OCI-LY7 (cell line): ENCODE results near the gene LY6G6D. TPM values are rescaled to one million over a fixed set of nuclear protein-coding genes. Genes with fewer than 3 reads are reported as not detected.

Experiments used
- BruUV-seq: library from RNA; stranded (reverse); fragments of 400-500 nt; replicated peaks from 2 replicates; lab custom pipeline; 2021; lab: Mats Ljungman, UMichigan
- CTCF ChIA-PET: fragments of 300-600 bp; sonication (Branson Sonifier 250); formaldehyde crosslinking; loops from one replicate; lab custom pipeline; 2022; ENCODE audit warnings: antibody characterized with exemption; ENCODE audit not compliant: unreplicated experiment; lab: Charles Lee
- POLR2A ChIA-PET: fragments of 300-600 bp; sonication (Branson Sonifier 250); formaldehyde crosslinking; loops from one replicate; lab custom pipeline; 2022; ENCODE audit warnings: antibody characterized with exemption; lab: Charles Lee
- DNase-seq: peaks from one replicate; pipeline ENCODE4 v3.0.0-alpha.2; 2015; ENCODE audit warnings: low spot score
- H2AFZ ChIP-seq: fragments of 200-600 bp; sonication (generic), shearing (Covaris generic); 2 replicates; pipeline ENCODE4 v1.6.1; 2014; ENCODE audit warnings: mild to moderate bottlenecking, antibody characterized with exemption, low read length, moderate library complexity
- H3K27ac ChIP-seq: fragments of 200-600 bp; sonication (generic); 2 replicates; pipeline ENCODE4 v1.5.1; 2014; ENCODE audit warnings: mixed run types, low read depth, mild to moderate bottlenecking, moderate library complexity, low read length, inconsistent platforms; ENCODE audit not compliant: poor library complexity, severe bottlenecking
- H3K36me3 ChIP-seq: fragments of 200-600 bp; sonication (generic); 2 replicates; pipeline ENCODE4 v1.6.1; 2014; ENCODE audit warnings: mild to moderate bottlenecking, antibody characterized with exemption, low read length, moderate library complexity, mixed read lengths; ENCODE audit not compliant: insufficient read depth
- H3K4me1 ChIP-seq: fragments of 200-600 bp; sonication (generic); 2 replicates; pipeline ENCODE4 v1.5.1; 2014; ENCODE audit warnings: mild to moderate bottlenecking, low read length; ENCODE audit not compliant: insufficient read depth, poor library complexity, severe bottlenecking
- H3K4me2 ChIP-seq: fragments of 200-600 bp; sonication (generic); 2 replicates; pipeline ENCODE4 v1.6.1; 2014; ENCODE audit warnings: mild to moderate bottlenecking, low read length
- H3K4me3 ChIP-seq: fragments of 200-600 bp; sonication (generic); 2 replicates; pipeline ENCODE4 v1.5.1; 2014; ENCODE audit warnings: mild to moderate bottlenecking, low read depth, low read length; ENCODE audit not compliant: poor library complexity, severe bottlenecking
- H3K79me2 ChIP-seq: fragments of 200-600 bp; sonication (generic); 2 replicates; pipeline ENCODE4 v1.6.1; 2016; ENCODE audit warnings: low read depth, mild to moderate bottlenecking, low read length, moderate library complexity, mixed read lengths; ENCODE audit not compliant: insufficient read depth
- H3K9me2 ChIP-seq: fragments of 200-600 bp; sonication (generic); 2 replicates; pipeline ENCODE4 v1.6.1; 2016; ENCODE audit warnings: mild to moderate bottlenecking, low read length, mixed read lengths; ENCODE audit not compliant: insufficient read depth
- H3K9me3 ChIP-seq: fragments of 200-600 bp; sonication (generic); 2 replicates; pipeline ENCODE4 v1.6.1; 2014; ENCODE audit warnings: mild to moderate bottlenecking, mixed run types, low read length, mixed read lengths
- H4K20me1 ChIP-seq: fragments of 200-600 bp; sonication (generic); 2 replicates; pipeline ENCODE4 v1.6.1; 2014; ENCODE audit warnings: mild to moderate bottlenecking, antibody characterized with exemption, low read length, moderate library complexity, mixed read lengths; ENCODE audit not compliant: insufficient read depth
- EZH2phosphoT487 ChIP-seq: fragments of 200-600 bp; sonication (generic); IDR thresholded peaks from 2 replicates; pipeline ENCODE4 v1.6.1; 2018; ENCODE audit warnings: low read depth, borderline replicate concordance, mild to moderate bottlenecking, mixed run types, antibody characterized with exemption, low read length, moderate library complexity, mixed read lengths
- intact Hi-C: fragments of 100-400 bp; cut with micrococcal nuclease; formaldehyde crosslinking; loops from one replicate; pipeline ENCODE4 v1.10.0; 2022; ENCODE audit not compliant: unreplicated experiment
- total RNA-seq, 2 experiments: library from RNA; depleted of rRNA in 1 of 2; stranded (reverse); fragments of >200 nt in 1 of 2; shearing (Covaris generic) in 1 of 2; gene quantifications; 2 replicates each; pipeline ENCODE4 v1.2.3, GENCODE V29; 2014 to 2022
- TF ChIP-seq, protein P1 (sequence below): fragments of 200-600 bp; sonication (generic); conservative IDR thresholded peaks from 2 replicates; pipeline ENCODE4 v1.5.1; 2014; ENCODE audit warnings: mild to moderate bottlenecking, antibody characterized with exemption, low read length, moderate library complexity, mixed read lengths

The LY6G6D gene
- total RNA-seq, 2 experiments from 2014 or later, result not detected

- DNase-seq, result no peak
- H3K9me3 ChIP-seq, result no peaks in the 10 kb centered on the region
- ChIA-PET POLR2A (interaction anchor here (0.7 to 1.3 kb wide), 2 partner anchors 9 to 12 kb away, joined by 3 to 4 read pairs; no protein-coding TSS in a partner anchor), CTCF (no interaction called here)
- H3K4me2 ChIP-seq, result no peak overlapping the region
- H4K20me1 ChIP-seq, result no peaks in the 10 kb centered on the region
- no peaks in the 10 kb centered on the region for H3K4me1 ChIP-seq
- no TSS peak for BruUV-seq
- H3K79me2 ChIP-seq, result no peaks in the 10 kb centered on the region
- peaks cover 31% of the 10 kb centered on the region for H3K36me3 ChIP-seq
- H3K27ac ChIP-seq, result no peak overlapping the region
- H3K4me3 ChIP-seq, result no peak overlapping the region
- TF ChIP-seq, protein P1, sequence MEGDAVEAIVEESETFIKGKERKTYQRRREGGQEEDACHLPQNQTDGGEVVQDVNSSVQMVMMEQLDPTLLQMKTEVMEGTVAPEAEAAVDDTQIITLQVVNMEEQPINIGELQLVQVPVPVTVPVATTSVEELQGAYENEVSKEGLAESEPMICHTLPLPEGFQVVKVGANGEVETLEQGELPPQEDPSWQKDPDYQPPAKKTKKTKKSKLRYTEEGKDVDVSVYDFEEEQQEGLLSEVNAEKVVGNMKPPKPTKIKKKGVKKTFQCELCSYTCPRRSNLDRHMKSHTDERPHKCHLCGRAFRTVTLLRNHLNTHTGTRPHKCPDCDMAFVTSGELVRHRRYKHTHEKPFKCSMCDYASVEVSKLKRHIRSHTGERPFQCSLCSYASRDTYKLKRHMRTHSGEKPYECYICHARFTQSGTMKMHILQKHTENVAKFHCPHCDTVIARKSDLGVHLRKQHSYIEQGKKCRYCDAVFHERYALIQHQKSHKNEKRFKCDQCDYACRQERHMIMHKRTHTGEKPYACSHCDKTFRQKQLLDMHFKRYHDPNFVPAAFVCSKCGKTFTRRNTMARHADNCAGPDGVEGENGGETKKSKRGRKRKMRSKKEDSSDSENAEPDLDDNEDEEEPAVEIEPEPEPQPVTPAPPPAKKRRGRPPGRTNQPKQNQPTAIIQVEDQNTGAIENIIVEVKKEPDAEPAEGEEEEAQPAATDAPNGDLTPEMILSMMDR, result no peak
- TF ChIP-seq EZH2phosphoT487, result no peak
- H3K9me2 ChIP-seq, result no peaks in the 10 kb centered on the region
- intact Hi-C loops, result no loop called here
- no peak overlapping the region for H2AFZ ChIP-seq
Observed at GRCh38 chr6:31750411-31751022, 35.4 kb downstream of the LY6G6D start.

GRCh38 chr6:31752739-31753319, 37.7 kb downstream of the LY6G6D start:
- no peaks in the 10 kb centered on the region for H4K20me1 ChIP-seq
- no peak for DNase-seq
- no peaks in the 10 kb centered on the region for H3K79me2 ChIP-seq
- H3K4me3 ChIP-seq, result no peak overlapping the region
- H3K36me3 ChIP-seq, result peaks cover 19% of the 10 kb centered on the region
- intact Hi-C loops, result no loop called here
- H3K4me1 ChIP-seq, result no peaks in the 10 kb centered on the region
- H3K4me2 ChIP-seq, result no peak overlapping the region
- TF ChIP-seq EZH2phosphoT487, result no peak
- TF ChIP-seq, protein P1, result no peak
- no peaks in the 10 kb centered on the region for H3K9me2 ChIP-seq
- no peak overlapping the region for H3K27ac ChIP-seq
- CTCF ChIA-PET, result no interaction called here
- no peaks in the 10 kb centered on the region for H3K9me3 ChIP-seq
- H2AFZ ChIP-seq, result no peak overlapping the region
- no TSS peak for BruUV-seq
- POLR2A ChIA-PET, result interaction anchor here (0.5 to 1.9 kb wide), 3 partner anchors 12 to 92 kb away, joined by 3 to 9 read pairs (median 6); partner anchors contain the start of gene MSH5

DNA sequence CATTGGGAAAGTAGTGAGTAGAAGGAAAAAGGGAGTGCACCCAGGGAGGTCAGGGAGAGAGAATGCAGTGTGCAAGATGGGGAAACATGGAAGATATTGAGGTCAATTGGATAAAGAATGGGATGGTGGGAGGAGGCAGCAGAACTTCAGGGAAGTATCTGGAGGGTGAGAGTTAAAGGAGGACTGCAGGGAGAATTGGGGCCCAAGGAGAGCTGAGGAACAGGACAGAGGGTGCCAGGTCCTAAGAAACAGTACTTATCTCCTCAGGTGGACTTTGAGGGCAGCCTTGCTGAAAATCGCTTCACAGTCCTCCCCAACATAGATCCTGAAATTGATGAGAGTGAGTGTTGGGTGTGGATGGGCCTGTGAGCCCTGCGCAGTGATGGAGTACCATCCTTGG, 43.1 kb downstream of the LY6G6D start:
- peaks cover 51% of the 10 kb centered on the region for H3K36me3 ChIP-seq
- no peaks in the 10 kb centered on the region for H3K4me1 ChIP-seq
- BruUV-seq, result no TSS peak
- no peaks in the 10 kb centered on the region for H3K79me2 ChIP-seq
- no peak overlapping the region for H3K4me2 ChIP-seq
- POLR2A ChIA-PET, result interaction anchor here (0.6 kb wide), 1 partner anchor 1546 kb away, joined by 5 read pairs; no protein-coding TSS in a partner anchor
- DNase-seq, result no peak
- H3K9me3 ChIP-seq, result no peaks in the 10 kb centered on the region
- CTCF ChIA-PET, result interaction anchor here (0.9 kb wide), 1 partner anchor 46 kb away, joined by 3 read pairs; no protein-coding TSS in a partner anchor
- H4K20me1 ChIP-seq, result no peaks in the 10 kb centered on the region
- no peak overlapping the region for H3K27ac ChIP-seq
- no peak overlapping the region for H2AFZ ChIP-seq
- no peak for TF ChIP-seq EZH2phosphoT487
- TF ChIP-seq, protein P1, result no peak
- no peaks in the 10 kb centered on the region for H3K9me2 ChIP-seq
- H3K4me3 ChIP-seq, result no peak overlapping the region
- intact Hi-C loops, result no loop called here
